Fibroblast of mammary gland (primary cell): ENCODE data around the gene MYH9.

ENCODE experiments used
- DNase-seq: peaks from one replicate; pipeline ENCODE4 v3.0.0-alpha.2; 2010; ENCODE audit warnings: low read depth
- H3K4me3 ChIP-seq: 2 replicates; pipeline ENCODE4 v1.5.1; 2011; ENCODE audit warnings: low read depth, mild to moderate bottlenecking, low read length, moderate library complexity; ENCODE audit not compliant: control insufficient read depth
- TF ChIP-seq, protein P1 (sequence below): conservative IDR thresholded peaks from 2 replicates; pipeline ENCODE4 v1.5.1; 2011; ENCODE audit warnings: low read depth, low read length, inconsistent platforms; ENCODE audit not compliant: control insufficient read depth, insufficient read depth

The MYH9 gene

GRCh38 chr22:36368359-36368983 is 19.3 kb downstream of the MYH9 start:
- H3K4me3 ChIP-seq = no peak overlapping the region
- DNase-seq = peak; percentile 52

GRCh38 chr22:36367479-36367878 is 20.3 kb downstream of the MYH9 start:
- TF ChIP-seq, protein P1, sequence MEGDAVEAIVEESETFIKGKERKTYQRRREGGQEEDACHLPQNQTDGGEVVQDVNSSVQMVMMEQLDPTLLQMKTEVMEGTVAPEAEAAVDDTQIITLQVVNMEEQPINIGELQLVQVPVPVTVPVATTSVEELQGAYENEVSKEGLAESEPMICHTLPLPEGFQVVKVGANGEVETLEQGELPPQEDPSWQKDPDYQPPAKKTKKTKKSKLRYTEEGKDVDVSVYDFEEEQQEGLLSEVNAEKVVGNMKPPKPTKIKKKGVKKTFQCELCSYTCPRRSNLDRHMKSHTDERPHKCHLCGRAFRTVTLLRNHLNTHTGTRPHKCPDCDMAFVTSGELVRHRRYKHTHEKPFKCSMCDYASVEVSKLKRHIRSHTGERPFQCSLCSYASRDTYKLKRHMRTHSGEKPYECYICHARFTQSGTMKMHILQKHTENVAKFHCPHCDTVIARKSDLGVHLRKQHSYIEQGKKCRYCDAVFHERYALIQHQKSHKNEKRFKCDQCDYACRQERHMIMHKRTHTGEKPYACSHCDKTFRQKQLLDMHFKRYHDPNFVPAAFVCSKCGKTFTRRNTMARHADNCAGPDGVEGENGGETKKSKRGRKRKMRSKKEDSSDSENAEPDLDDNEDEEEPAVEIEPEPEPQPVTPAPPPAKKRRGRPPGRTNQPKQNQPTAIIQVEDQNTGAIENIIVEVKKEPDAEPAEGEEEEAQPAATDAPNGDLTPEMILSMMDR = no peak
- no peak overlapping the region for H3K4me3 ChIP-seq
- DNase-seq = no peak

More at GRCh38 chr22:36368359-36368983, 19.3 kb downstream of the MYH9 start:
- TF ChIP-seq, protein P1 = no peak

DNA sequence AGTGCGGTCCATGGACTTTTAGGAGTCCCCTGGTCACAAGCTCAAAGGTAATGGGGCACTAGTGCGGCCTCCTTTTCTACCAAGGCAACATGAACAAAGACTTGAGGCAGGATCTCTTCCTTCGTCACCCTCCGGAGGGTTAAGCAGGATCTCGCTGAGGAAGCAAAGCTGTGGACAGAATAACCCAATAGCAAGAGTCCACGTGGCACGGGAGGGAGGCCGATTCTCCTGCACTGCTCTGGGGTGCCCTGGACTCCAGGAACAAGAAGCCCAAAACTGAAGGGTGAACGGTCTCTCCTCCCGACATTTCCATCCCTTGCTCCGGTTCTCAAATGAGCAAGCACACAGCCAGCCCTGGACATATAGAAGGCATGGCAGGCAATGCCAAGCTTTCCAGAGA is 20.7 kb downstream of the MYH9 start:
- no peak for DNase-seq
- H3K4me3 ChIP-seq = no peak overlapping the region
- TF ChIP-seq, protein P1 = no peak

DNA sequence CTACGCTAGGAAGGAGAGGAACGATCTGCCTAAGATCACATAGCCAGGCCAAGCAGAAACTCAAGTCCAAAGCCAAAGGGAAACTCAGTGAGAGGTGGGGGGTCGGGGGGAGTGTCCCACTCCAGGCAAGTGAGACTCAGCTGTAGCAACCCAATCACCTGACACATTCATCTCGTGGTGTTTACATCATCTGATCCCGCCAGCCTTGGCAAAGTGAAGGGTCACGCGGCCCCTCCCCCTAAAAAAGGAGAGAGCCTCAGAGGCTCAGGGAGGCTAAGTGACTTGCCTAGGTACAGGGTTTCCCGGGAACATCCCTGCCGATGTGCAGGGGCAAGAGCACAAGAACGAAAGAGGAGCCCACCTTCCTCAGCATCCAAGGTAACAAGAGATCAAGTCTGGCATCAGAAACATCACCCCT is 21.5 kb downstream of the MYH9 start:
- TF ChIP-seq, protein P1 = no peak
- DNase-seq = peak; percentile 64
- H3K4me3 ChIP-seq = no peak overlapping the region

DNA sequence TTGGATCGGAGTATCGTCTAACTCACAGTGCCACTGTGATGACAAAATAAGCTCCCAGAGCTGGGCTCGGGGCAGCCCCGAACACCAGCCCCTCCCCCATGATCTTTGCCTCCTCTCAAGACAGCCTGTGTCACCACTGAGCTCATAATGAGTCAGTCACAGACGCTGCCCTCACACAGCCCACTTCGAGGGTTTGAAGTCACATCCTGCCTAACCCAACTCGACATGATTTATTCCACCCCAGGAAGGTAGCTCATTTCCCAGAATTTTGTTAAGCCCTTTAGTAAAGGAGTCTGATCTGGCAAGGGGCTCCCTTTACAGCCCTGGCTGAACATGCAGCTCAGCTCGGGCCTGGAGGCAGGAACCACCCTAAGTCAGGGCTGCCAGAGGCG is 22.8 kb downstream of the MYH9 start:
- TF ChIP-seq, protein P1 = no peak
- H3K4me3 ChIP-seq = no peak overlapping the region
- peak; percentile 100 for DNase-seq

GRCh38 chr22:36364255-36365019 is 23.3 kb downstream of the MYH9 start:
- peak; percentile 72 for DNase-seq
- H3K4me3 ChIP-seq = no peak overlapping the region
- TF ChIP-seq, protein P1 = no peak
